ENCODE measurements around the gene TULP4. TPM values are rescaled to one million over a fixed set of nuclear protein-coding genes. Genes with fewer than 3 reads are reported as not detected.
"Not testable (repeated sequence)": the region's sequence is repeated elsewhere in the genome, so short reads cannot be mapped to it uniquely, and the experiment has no call there.

The TULP4 gene
- total and polyA plus RNA-seq, 8 donors: 1.7 to 237 (median 54.3) TPM

DNA sequence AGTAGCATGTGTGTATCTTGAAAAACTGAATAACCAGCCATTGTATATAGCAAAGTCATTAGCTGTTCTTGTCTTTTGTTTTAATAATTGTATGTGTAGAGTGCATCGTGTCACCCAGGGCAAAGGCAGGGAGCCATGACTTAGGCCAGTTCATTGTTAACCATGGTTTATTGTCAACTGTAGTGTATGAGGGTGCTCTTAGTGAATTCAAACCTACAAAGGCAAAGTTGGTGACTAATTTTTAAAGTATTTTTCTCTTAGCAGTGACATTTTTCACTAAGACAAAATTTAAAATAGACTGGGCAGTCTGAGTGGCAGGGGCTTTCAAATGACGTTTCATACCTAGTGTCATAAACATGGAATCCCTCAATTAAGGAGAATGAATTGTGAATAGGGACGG, 79.0 kb downstream of the TULP4 start:
- intact Hi-C loops (cut with DNase I; ENCODE audit: low total_unique reads): no loop called here
- Histone ChIP-seq H3K27me3 (no peaks in the 10 kb centered on the region), H3K36me3 (no peaks in the 10 kb centered on the region), H3K27ac (no peak overlapping the region), H3K4me3 (no peak overlapping the region), H3K9me3 (peaks cover 0 to 8% (median 2%) of the 10 kb centered on the region in 4 donors), H3K4me1 (no peaks in the 10 kb centered on the region)
- no peak for TF ChIP-seq CTCF (IDR thresholded peaks at IDR 0.05)
- TF ChIP-seq EP300 (IDR thresholded peaks at IDR 0.05): no peak
- TF ChIP-seq POLR2A (IDR thresholded peaks at IDR 0.05): no peak
- no peak for TF ChIP-seq POLR2AphosphoS5 (IDR thresholded peaks at IDR 0.05)
- WGBS, 5 donors: 88 to 96% (median 94%) methylated on average over 3 of the region's 3 CpGs
- DNase-seq: no peak

- 88 to 96% (median 95%) methylated on average over 4 of the region's 4 CpGs for WGBS, 5 donors
- H3K27ac ChIP-seq; H3K9me3 ChIP-seq; H3K27me3 ChIP-seq; DNase-seq; H3K4me3 ChIP-seq; intact Hi-C loops (cut with DNase I; ENCODE audit: low total_unique reads); H3K4me1 ChIP-seq; H3K36me3 ChIP-seq: not testable (repeated sequence)
These were observed 79.7 kb downstream of the TULP4 start for GRCh38 chr6:158391977-158392376.

DNA sequence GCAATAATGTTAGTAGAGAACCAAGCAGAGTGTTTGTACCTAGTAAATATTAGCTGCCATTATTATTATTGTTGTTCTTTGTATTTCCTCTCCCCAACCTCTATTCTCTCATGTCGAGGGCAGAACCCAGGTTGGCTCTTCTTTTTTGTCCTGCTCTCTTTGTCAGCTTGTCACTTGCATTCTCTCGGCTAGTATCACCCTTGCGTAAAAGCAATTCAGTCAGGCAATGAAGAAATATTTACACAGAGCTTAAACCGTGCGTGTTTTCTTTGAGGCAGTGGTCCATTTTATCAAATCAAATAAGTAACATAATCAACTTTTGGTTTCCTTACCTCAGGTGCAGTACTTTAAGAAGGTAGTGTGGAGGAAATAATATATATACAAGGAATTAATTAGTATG, 83.9 kb downstream of the TULP4 start:
- intact Hi-C loops (cut with DNase I; ENCODE audit: low total_unique reads): no loop called here
- WGBS, 5 donors: 44 to 76% (median 54%) methylated on average over 5 of the region's 5 CpGs
- Histone ChIP-seq H3K4me1 (peaks cover 5 to 14% (median 9%) of the 10 kb centered on the region in 4 donors), H3K9me3 (peaks cover 0 to 8% (median 2%) of the 10 kb centered on the region in 4 donors), H3K27ac (no peak overlapping the region), H3K27me3 (no peaks in the 10 kb centered on the region), H3K36me3 (no peaks in the 10 kb centered on the region), H3K4me3 (no peak overlapping the region)
- TF ChIP-seq CTCF (IDR thresholded peaks at IDR 0.05) (no peak), EP300 (IDR thresholded peaks at IDR 0.05) (no peak), POLR2AphosphoS5 (IDR thresholded peaks at IDR 0.05) (no peak), POLR2A (IDR thresholded peaks at IDR 0.05) (no peak)
- DNase-seq: no peak

DNA sequence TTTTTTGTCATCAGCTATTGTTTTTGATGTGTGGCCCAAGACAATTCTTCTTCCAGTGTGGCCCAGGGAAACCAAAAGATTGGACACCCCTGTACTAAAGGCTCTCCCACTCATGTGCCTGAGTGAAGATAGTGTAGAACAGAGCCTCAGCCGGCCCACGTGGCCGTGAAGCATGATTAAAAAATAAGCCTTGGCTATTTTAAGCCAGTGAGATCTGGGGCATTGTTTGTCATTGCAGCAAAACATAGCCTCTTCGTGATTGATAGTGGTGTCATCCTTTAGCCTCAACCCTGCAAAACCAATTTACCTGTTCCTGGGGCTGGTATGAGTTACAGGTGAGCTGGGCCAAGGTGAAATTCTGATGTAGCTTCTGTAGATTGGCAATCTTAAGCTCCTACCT, 85.3 kb downstream of the TULP4 start:
- DNase-seq: no peak
- Histone ChIP-seq H3K4me3 (no peak overlapping the region), H3K27ac (no peak overlapping the region), H3K36me3 (no peaks in the 10 kb centered on the region), H3K4me1 (peaks cover 5 to 22% (median 9%) of the 10 kb centered on the region in 4 donors), H3K9me3 (peaks cover 0 to 8% (median 2%) of the 10 kb centered on the region in 4 donors), H3K27me3 (no peaks in the 10 kb centered on the region)
- TF ChIP-seq POLR2AphosphoS5 (IDR thresholded peaks at IDR 0.05) (no peak), POLR2A (IDR thresholded peaks at IDR 0.05) (no peak), EP300 (IDR thresholded peaks at IDR 0.05) (no peak), CTCF (IDR thresholded peaks at IDR 0.05) (no peak)
- 91 to 97% (median 95%) methylated on average over 4 of the region's 4 CpGs for WGBS, 5 donors
- intact Hi-C loops (cut with DNase I; ENCODE audit: low total_unique reads): no loop called here

GRCh38 chr6:158398252-158399024, 86.2 kb downstream of the TULP4 start:
- TF ChIP-seq CTCF (IDR thresholded peaks at IDR 0.05): no peak
- TF ChIP-seq EP300 (IDR thresholded peaks at IDR 0.05): no peak
- no peak for TF ChIP-seq POLR2A (IDR thresholded peaks at IDR 0.05)
- TF ChIP-seq POLR2AphosphoS5 (IDR thresholded peaks at IDR 0.05): no peak
- no peak overlapping the region for H3K27ac ChIP-seq
- no peaks in the 10 kb centered on the region for H3K27me3 ChIP-seq
- intact Hi-C loops (cut with DNase I; ENCODE audit: low total_unique reads): no loop called here
- H3K4me1 ChIP-seq: peaks cover 5 to 22% (median 9%) of the 10 kb centered on the region in 4 donors
- WGBS, 5 donors: 29 to 58% (median 39%) methylated on average over 3 of the region's 3 CpGs
- no peaks in the 10 kb centered on the region for H3K36me3 ChIP-seq
- DNase-seq: no peak
- H3K9me3 ChIP-seq: peaks cover 0 to 4% (median 2%) of the 10 kb centered on the region in 4 donors
- no peak overlapping the region for H3K4me3 ChIP-seq
